T-helper 2 cell treated with Interferon-gamma antibody and Interleukin-4, amounts not matched to agents 100 ng/mL and 5 ng/mL, for 36 hours (primary cell): ENCODE results near the gene TEDC2. TPM values are rescaled to one million over a fixed set of nuclear protein-coding genes. Genes with fewer than 3 reads are reported as not detected.

Source experiments
- intact Hi-C: fragments of 100-400 bp; cut with micrococcal nuclease; formaldehyde crosslinking; loops from one replicate; pipeline ENCODE4 v1.15.1; 2023
- total RNA-seq: library from RNA; stranded (reverse); gene quantifications from 2 replicates; pipeline ENCODE4 v1.2.3, GENCODE V29; 2022

Gene TEDC2
- total RNA-seq, 1 donor from 2014 or later: 21.6 TPM

DNA sequence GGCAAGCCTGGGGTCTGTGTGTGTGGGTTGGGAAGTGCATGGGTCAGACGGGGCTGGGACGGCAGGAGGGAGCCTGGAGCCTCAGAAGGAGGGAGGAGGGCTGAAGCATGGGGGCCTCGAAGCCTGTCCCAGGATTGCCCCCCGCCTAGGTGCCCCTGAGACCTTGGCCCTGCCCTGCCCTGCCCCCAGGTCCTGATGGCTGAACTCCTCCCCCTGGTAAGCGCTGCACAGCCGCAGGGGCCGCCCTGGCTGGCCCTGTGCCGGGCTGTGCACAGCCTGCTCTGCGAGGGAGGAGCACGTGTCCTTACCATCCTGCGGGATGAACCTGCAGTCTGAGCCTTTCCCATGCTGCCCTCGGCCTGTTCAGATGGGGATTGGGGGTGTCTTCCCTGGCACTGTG lies 4.4 kb downstream of the TEDC2 start:
- intact Hi-C loops: no loop called here

DNA sequence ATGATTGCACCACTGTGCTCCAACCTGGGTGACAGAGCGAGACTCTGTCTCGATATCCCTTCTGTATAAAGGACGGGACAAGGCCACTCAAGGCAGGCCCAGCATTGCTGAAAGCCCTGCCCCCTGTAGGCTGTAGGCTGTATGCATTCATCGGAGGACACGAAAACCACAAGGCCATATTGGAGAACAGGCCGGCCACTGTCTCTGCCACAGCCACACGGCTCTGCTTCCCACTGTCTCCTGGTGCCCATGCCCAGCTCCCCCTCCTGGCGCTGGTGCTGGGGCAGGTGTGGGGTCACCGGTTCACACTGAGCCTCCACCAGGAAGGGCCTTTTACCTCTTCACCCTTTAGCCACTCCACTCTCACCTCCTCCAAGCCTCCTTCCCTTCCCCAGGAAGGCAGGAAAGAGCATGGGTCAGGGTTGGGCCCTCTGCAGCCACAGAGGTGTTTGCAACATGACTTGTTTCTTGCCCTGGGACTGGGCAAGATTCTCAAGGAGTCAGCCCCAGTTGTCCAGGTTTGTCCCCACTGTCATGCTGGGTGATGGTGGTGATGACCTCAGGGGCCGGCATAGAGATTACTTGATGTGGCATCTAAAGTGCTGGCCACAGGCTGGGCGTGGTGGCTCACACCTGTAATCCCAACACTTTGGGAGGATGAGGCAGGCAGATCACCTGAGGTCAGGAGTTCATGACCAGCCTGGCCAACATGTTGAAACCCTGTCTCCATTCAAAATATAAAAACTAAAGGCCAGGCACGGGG lies 5.9 kb downstream of the TEDC2 start:
- intact Hi-C loops: no loop called here

DNA sequence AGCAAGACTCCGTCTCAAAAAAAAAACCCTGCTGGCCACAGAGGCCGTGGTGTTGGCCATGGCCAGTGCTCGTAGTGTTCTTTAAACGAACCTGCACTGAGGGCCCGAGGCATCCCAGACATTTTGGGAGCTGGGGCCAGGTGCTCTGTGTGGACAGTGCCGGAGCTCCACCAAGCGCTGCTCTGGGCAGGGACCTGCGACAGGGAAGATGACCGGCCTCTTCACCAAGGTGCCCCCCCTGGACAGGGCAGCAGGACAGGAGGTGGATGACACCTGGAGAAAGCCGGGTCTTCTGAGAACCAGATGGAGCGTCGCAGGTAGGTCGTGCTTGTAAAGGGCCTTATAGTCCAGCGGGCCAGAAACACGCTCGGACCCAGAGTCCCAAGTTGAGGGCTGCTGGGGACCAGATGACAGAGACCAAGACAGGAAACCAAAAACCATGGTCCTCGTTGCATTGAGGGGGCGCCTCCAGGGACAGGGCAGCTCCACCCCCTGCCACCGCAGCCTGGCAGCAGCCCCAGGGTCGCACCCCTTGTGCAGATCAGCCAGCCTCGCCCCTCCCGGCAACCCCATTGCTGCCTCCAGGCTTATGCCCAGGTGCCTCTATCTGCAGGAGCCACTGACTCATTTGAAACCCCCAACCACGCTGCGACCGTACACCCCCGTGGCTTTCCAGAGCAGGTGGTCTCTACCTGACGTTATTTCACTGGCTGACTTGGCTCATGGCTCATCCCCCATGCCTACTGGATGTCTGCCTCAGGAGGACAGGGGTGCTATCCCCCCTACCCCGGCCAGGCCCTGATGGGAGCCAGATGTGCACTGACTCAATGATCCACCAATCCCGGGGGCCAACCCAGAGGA lies 7.0 kb downstream of the TEDC2 start:
- intact Hi-C loops: no loop called here

DNA sequence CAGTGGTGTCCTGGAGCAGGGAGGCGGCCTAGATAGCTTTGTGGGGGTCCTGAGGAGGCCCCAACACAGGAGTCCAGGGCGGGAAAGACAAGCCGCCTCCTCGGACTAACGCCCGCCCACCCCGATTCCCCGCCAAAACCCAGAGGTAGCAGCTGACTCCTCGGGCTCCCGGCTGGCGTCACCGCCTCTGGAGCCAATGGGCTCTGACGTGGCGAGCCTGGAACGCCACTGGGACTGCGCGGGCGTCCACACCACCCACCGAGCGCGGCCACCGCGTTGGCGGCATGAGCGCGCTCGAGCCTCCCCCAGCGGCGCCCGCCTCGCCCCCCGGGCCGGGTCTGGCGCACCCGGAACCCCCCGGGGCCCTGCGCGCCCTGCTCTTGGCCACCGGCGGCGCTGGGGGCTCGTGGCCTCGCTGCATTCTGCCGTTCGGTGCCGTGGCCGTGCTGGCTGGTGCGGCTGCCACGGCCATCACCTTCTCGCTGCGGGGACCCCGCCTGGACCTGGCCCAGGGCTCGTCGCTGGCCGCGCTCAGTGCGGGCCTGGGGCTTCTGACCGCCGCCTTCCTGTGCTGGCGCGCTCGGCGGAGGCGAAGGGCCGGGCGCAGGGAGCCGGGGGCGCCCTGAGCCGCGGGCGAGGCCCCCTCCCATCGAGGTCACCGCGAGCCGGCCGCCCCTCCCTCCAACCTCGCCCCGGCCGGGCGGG lies 7.8 kb downstream of the TEDC2 start:
- intact Hi-C loops: no loop called here

DNA sequence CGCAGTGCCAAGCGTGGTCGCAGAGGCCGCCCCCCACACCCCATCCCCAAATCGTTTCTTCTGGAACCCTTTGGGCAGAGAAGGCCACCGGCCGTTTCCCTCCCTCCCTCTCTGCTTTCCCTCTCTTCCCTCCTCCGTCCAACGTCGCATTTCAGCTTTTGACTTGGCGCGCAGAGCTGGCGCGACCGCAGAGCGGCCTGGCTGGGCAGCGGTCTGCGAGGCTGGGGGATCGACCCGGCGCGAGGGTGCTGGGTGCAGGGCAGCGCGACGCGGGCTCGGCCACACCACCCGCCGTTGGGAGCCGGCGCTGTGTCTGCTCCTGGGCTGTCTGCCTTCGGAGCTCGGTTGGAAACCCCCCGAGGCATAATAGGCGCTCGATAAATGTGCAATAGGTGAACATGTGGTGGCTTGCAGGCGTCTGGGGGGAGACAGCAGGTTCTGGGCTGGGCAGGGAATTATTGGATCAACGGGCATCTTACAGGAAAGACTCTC lies 8.4 kb downstream of the TEDC2 start:
- intact Hi-C loops: no loop called here

DNA sequence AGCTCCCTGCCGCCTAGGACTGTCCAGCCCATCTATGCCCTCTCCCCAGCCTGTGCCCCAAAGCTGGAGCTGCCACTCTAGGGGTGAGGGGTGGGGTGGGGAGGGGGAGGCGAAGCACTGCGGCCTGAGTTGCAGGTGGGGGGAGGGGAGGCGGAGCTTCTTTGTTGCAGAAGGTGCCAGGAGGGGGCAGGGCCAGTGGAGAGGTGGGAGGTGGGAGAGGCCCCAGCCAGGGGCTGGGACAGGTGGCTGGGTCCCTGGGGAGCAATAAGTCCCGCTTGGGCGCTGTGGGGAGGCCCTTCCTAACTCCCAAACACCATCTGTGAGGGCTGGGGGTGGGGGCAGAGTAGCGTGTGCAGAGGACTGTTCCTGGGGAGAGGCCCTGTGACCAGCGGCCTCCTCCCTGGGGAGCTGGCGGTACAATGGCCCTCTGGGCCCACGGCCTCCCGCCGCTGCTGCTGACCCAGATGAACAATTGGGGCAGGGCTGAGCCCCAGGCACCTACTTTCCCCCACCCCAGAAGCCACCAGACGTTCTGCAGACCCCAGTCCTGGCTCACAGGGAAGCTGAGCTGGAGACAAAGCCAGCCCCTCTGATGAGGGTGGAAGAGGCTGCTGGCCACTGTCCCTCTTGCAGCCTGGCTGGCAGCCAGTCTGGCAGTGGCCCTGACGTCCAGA lies 9.0 kb downstream of the TEDC2 start:
- intact Hi-C loops: no loop called here

DNA sequence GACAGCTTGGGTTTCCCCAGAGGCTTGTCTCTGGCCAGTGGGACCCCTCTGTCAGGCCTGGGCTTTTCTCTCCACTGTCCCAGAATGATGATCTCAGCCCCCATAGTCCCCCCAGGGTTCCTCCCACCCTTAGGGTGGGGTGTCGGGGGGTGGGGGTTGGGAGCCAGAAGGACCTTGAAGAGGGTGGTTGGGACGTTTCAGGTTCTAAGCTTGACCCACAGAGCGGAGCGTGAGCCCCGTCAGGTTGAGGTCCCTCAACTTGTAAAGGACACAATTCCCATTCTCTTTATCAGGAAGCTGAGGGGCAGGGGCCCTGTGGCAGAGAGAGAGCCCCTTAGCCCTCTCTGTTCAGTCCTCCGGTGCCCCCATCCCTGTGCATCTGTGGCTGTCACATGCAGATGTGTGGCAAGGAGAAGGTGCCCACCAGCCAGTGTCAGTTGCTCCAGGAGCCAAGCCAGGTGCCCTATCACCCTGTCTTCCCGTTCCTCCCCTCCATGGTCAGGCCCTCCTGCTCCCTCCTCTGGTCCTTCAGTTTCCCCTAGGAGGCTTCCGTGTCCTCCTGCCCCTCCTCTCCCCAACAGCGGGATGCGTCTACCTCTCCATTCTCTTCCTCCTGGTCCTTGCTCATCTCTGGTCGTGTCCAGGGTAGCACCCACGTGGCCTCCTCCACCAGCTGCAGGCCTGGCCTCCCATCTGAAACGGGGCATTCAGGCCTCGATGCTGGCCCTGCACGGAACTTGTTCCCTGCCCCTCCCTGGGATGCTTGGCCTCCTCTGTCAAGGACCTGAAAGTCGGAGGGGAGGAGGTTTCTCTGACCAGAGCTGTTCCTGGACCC lies 9.7 kb downstream of the TEDC2 start:
- intact Hi-C loops: no loop called here

DNA sequence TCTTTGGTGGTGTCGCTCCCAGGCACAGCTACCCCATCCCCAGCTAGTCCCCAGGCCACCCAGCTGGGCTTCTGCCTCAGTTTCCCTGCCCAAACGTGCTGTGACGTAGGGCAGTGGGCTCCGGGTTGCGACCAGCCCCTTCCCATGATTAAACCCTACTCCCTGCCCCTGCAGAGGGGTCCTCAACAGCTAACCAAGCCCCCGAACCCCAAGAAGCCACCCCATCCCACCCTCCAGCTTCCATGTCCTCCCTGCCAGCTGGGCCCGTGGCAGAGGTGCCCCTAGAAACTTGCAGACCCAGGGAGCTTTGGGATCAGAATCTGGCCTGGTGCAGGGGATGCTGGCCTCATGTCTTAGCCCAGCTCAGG lies 10.3 kb downstream of the TEDC2 start:
- intact Hi-C loops: no loop called here

DNA sequence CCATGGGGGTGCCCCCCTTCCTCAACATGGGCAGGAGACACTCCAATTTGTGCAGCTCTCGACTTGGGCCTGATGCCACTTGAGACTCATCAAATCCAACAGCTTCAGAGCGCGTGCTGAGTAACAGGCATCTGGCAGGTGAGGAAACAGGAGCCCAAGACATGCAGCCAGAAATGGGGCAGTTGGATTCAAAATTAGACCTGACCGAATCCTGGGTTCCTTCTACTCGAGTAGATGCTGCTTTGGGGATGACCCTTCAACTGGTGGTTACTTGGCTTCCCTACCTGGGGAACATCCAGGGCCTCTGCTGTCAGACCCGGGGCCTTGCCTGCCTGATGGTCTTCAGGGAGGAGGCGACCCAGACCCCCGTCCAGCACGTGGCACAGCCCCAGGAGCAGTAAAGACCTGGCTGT lies 10.7 kb downstream of the TEDC2 start:
- intact Hi-C loops: no loop called here

DNA sequence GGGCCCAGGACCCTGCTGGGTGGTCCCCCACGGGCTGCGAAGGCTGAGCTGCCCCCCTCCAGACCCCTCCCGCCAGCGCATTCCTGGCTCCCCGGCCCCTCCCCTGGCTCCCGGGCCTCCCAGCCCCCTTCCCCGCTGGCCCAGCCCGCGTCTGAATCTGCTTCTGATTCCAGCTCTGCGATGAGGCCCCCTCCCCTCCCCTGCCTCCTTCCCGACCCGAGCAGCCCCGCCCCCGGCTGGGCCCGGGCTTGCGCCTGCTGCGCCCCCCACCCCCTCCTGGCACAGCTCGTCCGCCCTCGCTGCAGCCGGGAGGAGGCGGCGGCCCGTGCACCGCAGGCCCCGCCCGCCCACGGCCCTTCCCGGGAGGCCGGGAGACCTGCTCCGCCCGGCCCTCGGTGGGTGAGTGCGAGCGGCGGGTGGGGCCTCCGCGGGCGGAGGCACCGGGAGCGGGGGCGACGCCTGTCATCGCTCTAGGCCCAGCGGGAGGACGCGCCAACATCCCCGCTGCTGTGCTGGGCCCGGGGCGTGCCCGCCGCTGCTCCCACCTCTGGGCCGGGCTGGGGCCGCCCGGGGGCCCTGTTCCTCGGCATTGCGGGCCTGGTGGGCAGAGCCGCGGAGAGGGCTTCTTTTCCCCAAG lies 11.2 kb downstream of the TEDC2 start, which contains the start of gene NTN3:
TSS of gene NTN3 (plus strand) at position 282 of the 637 bp plus-strand sequence. CDS start 405 bp downstream, outside the sequence.
- intact Hi-C loops: no loop called here

DNA sequence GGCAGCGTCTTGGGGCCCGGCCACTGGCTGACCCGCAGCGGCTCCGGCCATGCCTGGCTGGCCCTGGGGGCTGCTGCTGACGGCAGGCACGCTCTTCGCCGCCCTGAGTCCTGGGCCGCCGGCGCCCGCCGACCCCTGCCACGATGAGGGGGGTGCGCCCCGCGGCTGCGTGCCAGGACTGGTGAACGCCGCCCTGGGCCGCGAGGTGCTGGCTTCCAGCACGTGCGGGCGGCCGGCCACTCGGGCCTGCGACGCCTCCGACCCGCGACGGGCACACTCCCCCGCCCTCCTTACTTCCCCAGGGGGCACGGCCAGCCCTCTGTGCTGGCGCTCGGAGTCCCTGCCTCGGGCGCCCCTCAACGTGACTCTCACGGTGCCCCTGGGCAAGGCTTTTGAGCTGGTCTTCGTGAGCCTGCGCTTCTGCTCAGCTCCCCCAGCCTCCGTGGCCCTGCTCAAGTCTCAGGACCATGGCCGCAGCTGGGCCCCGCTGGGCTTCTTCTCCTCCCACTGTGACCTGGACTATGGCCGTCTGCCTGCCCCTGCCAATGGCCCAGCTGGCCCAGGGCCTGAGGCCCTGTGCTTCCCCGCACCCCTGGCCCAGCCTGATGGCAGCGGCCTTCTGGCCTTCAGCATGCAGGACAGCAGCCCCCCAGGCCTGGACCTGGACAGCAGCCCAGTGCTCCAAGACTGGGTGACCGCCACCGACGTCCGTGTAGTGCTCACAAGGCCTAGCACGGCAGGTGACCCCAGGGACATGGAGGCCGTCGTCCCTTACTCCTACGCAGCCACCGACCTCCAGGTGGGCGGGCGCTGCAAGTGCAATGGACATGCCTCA lies 12.0 kb downstream of the TEDC2 start:
- intact Hi-C loops: no loop called here

DNA sequence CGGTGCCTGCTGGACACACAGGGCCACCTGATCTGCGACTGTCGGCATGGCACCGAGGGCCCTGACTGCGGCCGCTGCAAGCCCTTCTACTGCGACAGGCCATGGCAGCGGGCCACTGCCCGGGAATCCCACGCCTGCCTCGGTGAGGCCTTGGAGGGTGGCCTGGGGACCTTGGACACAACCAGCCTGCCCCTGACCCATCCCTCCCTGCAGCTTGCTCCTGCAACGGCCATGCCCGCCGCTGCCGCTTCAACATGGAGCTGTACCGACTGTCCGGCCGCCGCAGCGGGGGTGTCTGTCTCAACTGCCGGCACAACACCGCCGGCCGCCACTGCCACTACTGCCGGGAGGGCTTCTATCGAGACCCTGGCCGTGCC lies 12.6 kb downstream of the TEDC2 start:
- intact Hi-C loops: no loop called here

DNA sequence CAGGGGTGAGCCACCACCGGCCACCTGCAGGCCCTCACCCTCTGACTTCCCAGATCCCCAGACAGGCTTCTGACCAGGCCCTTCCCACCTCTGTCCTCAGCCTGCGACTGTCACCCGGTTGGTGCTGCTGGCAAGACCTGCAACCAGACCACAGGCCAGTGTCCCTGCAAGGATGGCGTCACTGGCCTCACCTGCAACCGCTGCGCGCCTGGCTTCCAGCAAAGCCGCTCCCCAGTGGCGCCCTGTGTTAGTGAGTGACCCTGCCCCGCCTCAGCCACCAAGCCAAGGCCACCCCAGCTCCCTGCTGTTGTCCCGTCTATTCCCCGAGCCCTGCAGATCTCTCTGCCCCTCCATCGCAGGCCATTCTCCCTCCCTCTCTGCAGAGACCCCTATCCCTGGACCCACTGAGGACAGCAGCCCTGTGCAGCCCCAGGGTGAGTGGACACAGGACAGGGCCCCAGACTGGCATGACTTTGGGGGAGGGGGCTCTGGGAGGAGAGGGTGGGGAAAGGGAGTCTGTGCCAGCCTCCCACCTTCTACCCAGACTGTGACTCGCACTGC lies 13.1 kb downstream of the TEDC2 start:
- intact Hi-C loops: no loop called here

DNA sequence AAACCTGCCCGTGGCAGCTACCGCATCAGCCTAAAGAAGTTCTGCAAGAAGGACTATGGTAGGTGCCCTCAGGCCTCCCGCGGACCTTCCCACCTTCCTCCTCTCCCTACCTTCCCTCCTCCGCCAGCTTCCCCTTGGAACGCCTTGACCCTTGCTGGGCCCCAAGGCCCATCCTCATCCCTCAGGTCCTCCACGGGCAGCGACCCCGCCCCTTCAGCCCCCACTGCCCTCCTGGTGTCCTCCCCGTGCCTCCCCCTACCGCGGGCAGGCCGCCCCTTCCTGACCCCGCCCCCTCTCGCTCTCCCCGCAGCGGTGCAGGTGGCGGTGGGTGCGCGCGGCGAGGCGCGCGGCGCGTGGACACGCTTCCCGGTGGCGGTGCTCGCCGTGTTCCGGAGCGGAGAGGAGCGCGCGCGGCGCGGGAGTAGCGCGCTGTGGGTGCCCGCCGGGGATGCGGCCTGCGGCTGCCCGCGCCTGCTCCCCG lies 13.6 kb downstream of the TEDC2 start:
- intact Hi-C loops: no loop called here

DNA sequence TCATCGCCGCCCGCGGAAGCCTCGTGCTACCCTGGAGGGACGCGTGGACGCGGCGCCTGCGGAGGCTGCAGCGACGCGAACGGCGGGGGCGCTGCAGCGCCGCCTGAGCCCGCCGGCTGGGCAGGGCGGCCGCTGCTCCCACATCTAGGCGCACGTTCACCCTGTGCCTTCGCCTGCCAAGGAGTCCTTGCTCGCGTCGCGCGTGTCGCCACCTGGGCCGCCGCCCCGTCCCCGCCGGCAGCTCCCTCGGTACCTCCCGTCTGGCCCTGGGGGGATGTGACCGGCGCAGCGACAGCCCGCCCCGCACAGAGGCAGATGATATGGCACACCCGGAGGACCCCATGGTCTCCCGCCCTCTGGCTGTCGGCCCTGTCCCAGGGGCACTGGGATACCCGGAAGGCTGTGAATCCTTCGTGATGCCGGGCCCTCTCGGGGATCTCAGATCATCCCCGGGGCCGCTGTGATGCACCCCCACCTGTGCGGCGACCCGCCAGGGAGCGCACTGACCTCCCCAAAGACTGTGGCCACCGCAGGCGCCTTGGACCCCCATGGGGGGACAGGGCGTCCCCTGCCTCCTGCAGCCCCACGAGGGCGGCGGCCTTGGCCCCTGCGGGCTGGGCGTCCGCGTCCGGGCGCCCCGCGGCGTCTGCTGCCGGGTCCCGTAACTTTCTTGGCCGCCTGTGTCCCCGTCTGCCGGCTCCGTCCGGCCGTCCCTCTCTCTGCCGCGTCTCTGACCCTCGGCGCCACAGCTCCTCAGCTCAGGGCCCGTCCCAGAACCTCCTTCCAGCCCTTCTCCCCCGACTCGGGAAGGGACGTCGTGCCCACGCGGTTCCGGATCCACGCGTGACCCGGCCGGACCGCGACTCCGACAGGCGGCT lies 14.3 kb downstream of the TEDC2 start:
- intact Hi-C loops: loop anchor here (1.0 kb wide), 1 partner anchor 15 kb away; no protein-coding TSS in a partner anchor

DNA sequence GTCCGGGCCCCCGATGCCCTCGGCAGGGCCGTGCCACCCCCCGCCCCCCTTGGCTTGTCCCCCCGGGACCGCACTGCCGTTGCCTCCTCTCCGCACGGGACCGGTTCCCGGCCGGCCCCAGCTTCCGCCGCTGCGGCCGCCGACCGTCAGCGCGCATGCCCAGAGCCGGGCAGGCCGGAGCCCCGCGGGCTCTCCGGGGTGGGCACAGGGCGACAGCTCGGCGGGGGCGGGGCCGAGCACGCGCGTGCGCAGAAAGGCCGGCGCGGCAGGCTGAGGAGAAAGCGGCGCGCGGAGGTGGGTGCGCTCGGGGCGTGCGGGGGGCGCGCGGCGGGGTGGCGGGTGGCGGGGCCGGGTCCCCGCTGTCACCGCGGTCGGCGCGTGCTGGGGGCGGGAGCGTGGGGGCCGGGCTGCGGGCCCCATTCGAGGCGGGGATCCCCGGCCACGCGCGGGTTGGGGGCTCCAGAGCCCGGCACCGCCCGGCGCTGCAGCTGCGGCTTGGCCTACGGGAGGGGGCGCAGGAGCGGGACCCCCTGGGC lies 15.0 kb downstream of the TEDC2 start, which contains the start of gene TBC1D24:
TSS of gene TBC1D24 (plus strand) at position 251 of the 536 bp plus-strand sequence. CDS start 21,022 bp downstream, outside the sequence.
- intact Hi-C loops: loop anchor here (1.0 kb wide), 1 partner anchor 16 kb away; no protein-coding TSS in a partner anchor
